ENCODE data around the gene PTPRM.

GRCh38 chr18:7937268-7937667, 370.2 kb downstream of the PTPRM start:
- TF ChIP-seq, protein P1, sequence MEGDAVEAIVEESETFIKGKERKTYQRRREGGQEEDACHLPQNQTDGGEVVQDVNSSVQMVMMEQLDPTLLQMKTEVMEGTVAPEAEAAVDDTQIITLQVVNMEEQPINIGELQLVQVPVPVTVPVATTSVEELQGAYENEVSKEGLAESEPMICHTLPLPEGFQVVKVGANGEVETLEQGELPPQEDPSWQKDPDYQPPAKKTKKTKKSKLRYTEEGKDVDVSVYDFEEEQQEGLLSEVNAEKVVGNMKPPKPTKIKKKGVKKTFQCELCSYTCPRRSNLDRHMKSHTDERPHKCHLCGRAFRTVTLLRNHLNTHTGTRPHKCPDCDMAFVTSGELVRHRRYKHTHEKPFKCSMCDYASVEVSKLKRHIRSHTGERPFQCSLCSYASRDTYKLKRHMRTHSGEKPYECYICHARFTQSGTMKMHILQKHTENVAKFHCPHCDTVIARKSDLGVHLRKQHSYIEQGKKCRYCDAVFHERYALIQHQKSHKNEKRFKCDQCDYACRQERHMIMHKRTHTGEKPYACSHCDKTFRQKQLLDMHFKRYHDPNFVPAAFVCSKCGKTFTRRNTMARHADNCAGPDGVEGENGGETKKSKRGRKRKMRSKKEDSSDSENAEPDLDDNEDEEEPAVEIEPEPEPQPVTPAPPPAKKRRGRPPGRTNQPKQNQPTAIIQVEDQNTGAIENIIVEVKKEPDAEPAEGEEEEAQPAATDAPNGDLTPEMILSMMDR (IDR thresholded peaks at IDR 0.05), result no peak
- TF ChIP-seq POLR2AphosphoS5 (IDR thresholded peaks at IDR 0.05) (no peak), POLR2A (IDR thresholded peaks at IDR 0.05) (no peak)
